OCI-LY7 (cell line): ENCODE measurements around the gene KRTAP10-10. TPM values are rescaled to one million over a fixed set of nuclear protein-coding genes. Genes with fewer than 3 reads are reported as not detected.

Source experiments
- BruUV-seq: library from RNA; stranded (reverse); fragments of 400-500 nt; replicated peaks from 2 replicates; lab custom pipeline; 2021; lab: Mats Ljungman, UMichigan
- CTCF ChIA-PET: fragments of 300-600 bp; sonication (Branson Sonifier 250); formaldehyde crosslinking; loops from one replicate; lab custom pipeline; 2022; ENCODE audit warnings: antibody characterized with exemption; ENCODE audit not compliant: unreplicated experiment; lab: Charles Lee
- POLR2A ChIA-PET: fragments of 300-600 bp; sonication (Branson Sonifier 250); formaldehyde crosslinking; loops from one replicate; lab custom pipeline; 2022; ENCODE audit warnings: antibody characterized with exemption; lab: Charles Lee
- DNase-seq: peaks from one replicate; pipeline ENCODE4 v3.0.0-alpha.2; 2015; ENCODE audit warnings: low spot score
- H2AFZ ChIP-seq: fragments of 200-600 bp; sonication (generic), shearing (Covaris generic); 2 replicates; pipeline ENCODE4 v1.6.1; 2014; ENCODE audit warnings: mild to moderate bottlenecking, antibody characterized with exemption, low read length, moderate library complexity
- H3K27ac ChIP-seq: fragments of 200-600 bp; sonication (generic); 2 replicates; pipeline ENCODE4 v1.5.1; 2014; ENCODE audit warnings: mixed run types, low read depth, mild to moderate bottlenecking, moderate library complexity, low read length, inconsistent platforms; ENCODE audit not compliant: poor library complexity, severe bottlenecking
- H3K36me3 ChIP-seq: fragments of 200-600 bp; sonication (generic); 2 replicates; pipeline ENCODE4 v1.6.1; 2014; ENCODE audit warnings: mild to moderate bottlenecking, antibody characterized with exemption, low read length, moderate library complexity, mixed read lengths; ENCODE audit not compliant: insufficient read depth
- H3K4me1 ChIP-seq: fragments of 200-600 bp; sonication (generic); 2 replicates; pipeline ENCODE4 v1.5.1; 2014; ENCODE audit warnings: mild to moderate bottlenecking, low read length; ENCODE audit not compliant: insufficient read depth, poor library complexity, severe bottlenecking
- H3K4me2 ChIP-seq: fragments of 200-600 bp; sonication (generic); 2 replicates; pipeline ENCODE4 v1.6.1; 2014; ENCODE audit warnings: mild to moderate bottlenecking, low read length
- H3K4me3 ChIP-seq: fragments of 200-600 bp; sonication (generic); 2 replicates; pipeline ENCODE4 v1.5.1; 2014; ENCODE audit warnings: mild to moderate bottlenecking, low read depth, low read length; ENCODE audit not compliant: poor library complexity, severe bottlenecking
- H3K79me2 ChIP-seq: fragments of 200-600 bp; sonication (generic); 2 replicates; pipeline ENCODE4 v1.6.1; 2016; ENCODE audit warnings: low read depth, mild to moderate bottlenecking, low read length, moderate library complexity, mixed read lengths; ENCODE audit not compliant: insufficient read depth
- H3K9me2 ChIP-seq: fragments of 200-600 bp; sonication (generic); 2 replicates; pipeline ENCODE4 v1.6.1; 2016; ENCODE audit warnings: mild to moderate bottlenecking, low read length, mixed read lengths; ENCODE audit not compliant: insufficient read depth
- H3K9me3 ChIP-seq: fragments of 200-600 bp; sonication (generic); 2 replicates; pipeline ENCODE4 v1.6.1; 2014; ENCODE audit warnings: mild to moderate bottlenecking, mixed run types, low read length, mixed read lengths
- H4K20me1 ChIP-seq: fragments of 200-600 bp; sonication (generic); 2 replicates; pipeline ENCODE4 v1.6.1; 2014; ENCODE audit warnings: mild to moderate bottlenecking, antibody characterized with exemption, low read length, moderate library complexity, mixed read lengths; ENCODE audit not compliant: insufficient read depth
- CTCF ChIP-seq: fragments of 200-600 bp; sonication (generic); conservative IDR thresholded peaks from 2 replicates; pipeline ENCODE4 v1.5.1; 2014; ENCODE audit warnings: mild to moderate bottlenecking, antibody characterized with exemption, low read length, moderate library complexity, mixed read lengths
- EZH2phosphoT487 ChIP-seq: fragments of 200-600 bp; sonication (generic); IDR thresholded peaks from 2 replicates; pipeline ENCODE4 v1.6.1; 2018; ENCODE audit warnings: low read depth, borderline replicate concordance, mild to moderate bottlenecking, mixed run types, antibody characterized with exemption, low read length, moderate library complexity, mixed read lengths
- intact Hi-C: fragments of 100-400 bp; cut with micrococcal nuclease; formaldehyde crosslinking; loops from one replicate; pipeline ENCODE4 v1.10.0; 2022; ENCODE audit not compliant: unreplicated experiment
- total RNA-seq, 2 experiments: library from RNA; depleted of rRNA in 1 of 2; stranded (reverse); fragments of >200 nt in 1 of 2; shearing (Covaris generic) in 1 of 2; gene quantifications; 2 replicates each; pipeline ENCODE4 v1.2.3, GENCODE V29; 2014 to 2022

KRTAP10-10 gene
- total RNA-seq, 2 experiments from 2014 or later: not detected

- intact Hi-C loops: no loop called here
- H3K27ac ChIP-seq: no peak overlapping the region
- DNase-seq: no peak
- H3K4me1 ChIP-seq: no peaks in the 10 kb centered on the region
- no peaks in the 10 kb centered on the region for H3K9me3 ChIP-seq
- H4K20me1 ChIP-seq: no peaks in the 10 kb centered on the region
- no peaks in the 10 kb centered on the region for H3K36me3 ChIP-seq
- no peak for TF ChIP-seq EZH2phosphoT487
- no peak for TF ChIP-seq CTCF
- no peaks in the 10 kb centered on the region for H3K79me2 ChIP-seq
- H2AFZ ChIP-seq: no peak overlapping the region
- H3K4me3 ChIP-seq: no peak overlapping the region
- POLR2A ChIA-PET: interaction anchor here (0.7 kb wide), 2 partner anchors 17 to 107 kb away, joined by 3 to 8 read pairs; no protein-coding TSS in a partner anchor
- BruUV-seq: no TSS peak
- no peak overlapping the region for H3K4me2 ChIP-seq
- H3K9me2 ChIP-seq: no peaks in the 10 kb centered on the region
- CTCF ChIA-PET: no interaction called here
Measured at GRCh38 chr21:44594406-44594916, 42.7 kb upstream of the KRTAP10-10 start.

- H2AFZ ChIP-seq: no peak overlapping the region
- POLR2A ChIA-PET: no interaction called here
- H3K36me3 ChIP-seq: no peaks in the 10 kb centered on the region
- no TSS peak for BruUV-seq
- no peak overlapping the region for H3K27ac ChIP-seq
- no peaks in the 10 kb centered on the region for H3K9me3 ChIP-seq
- no peaks in the 10 kb centered on the region for H4K20me1 ChIP-seq
- no peak overlapping the region for H3K4me3 ChIP-seq
- no peaks in the 10 kb centered on the region for H3K4me1 ChIP-seq
- TF ChIP-seq EZH2phosphoT487 (no peak), CTCF (no peak)
- H3K9me2 ChIP-seq: no peaks in the 10 kb centered on the region
- CTCF ChIA-PET: no interaction called here
- intact Hi-C loops: no loop called here
- H3K79me2 ChIP-seq: no peaks in the 10 kb centered on the region
- no peak overlapping the region for H3K4me2 ChIP-seq
- DNase-seq: no peak
Measured at GRCh38 chr21:44595524-44595923, 41.6 kb upstream of the KRTAP10-10 start.

- TF ChIP-seq CTCF (no peak), EZH2phosphoT487 (no peak)
- no peak overlapping the region for H3K4me3 ChIP-seq
- intact Hi-C loops: no loop called here
- H2AFZ ChIP-seq: no peak overlapping the region
- no peaks in the 10 kb centered on the region for H3K79me2 ChIP-seq
- H3K4me2 ChIP-seq: no peak overlapping the region
- no peaks in the 10 kb centered on the region for H4K20me1 ChIP-seq
- no peak overlapping the region for H3K27ac ChIP-seq
- H3K36me3 ChIP-seq: no peaks in the 10 kb centered on the region
- DNase-seq: no peak
- POLR2A ChIA-PET: no interaction called here
- no peaks in the 10 kb centered on the region for H3K9me2 ChIP-seq
- BruUV-seq: no TSS peak
- H3K4me1 ChIP-seq: no peaks in the 10 kb centered on the region
- no peaks in the 10 kb centered on the region for H3K9me3 ChIP-seq
- CTCF ChIA-PET: no interaction called here
Measured at GRCh38 chr21:44596068-44596725, 41.0 kb upstream of the KRTAP10-10 start.
